Stimulated activated CD8-positive, alpha-beta memory T cell treated with anti-CD3 and anti-CD28 coated beads, Interleukin-15, amount 100 ng/mL, for 24 hours (primary cell): Measurements from ENCODE around the gene HOXA5.

Source experiments
- DNase-seq: peaks from one replicate; pipeline ENCODE4 v3.0.0-alpha.2; 2020; ENCODE audit warnings: low read depth

HOXA5 gene

GRCh38 chr7:27148031-27148755 lies 4.7 kb upstream of the HOXA5 start:
- DNase-seq: no peak

GRCh38 chr7:27147199-27148030 lies 3.9 kb upstream of the HOXA5 start, which contains the start of gene HOXA6:
Gene HOXA6 (minus strand): TSS chr7:27147774. CDS start chr7:27147749, 25 bp downstream.
- no peak for DNase-seq

GRCh38 chr7:27146491-27147198 lies 3.2 kb upstream of the HOXA5 start:
- no peak for DNase-seq

- DNase-seq: no peak
Observed at GRCh38 chr7:27145914-27146412, 2.5 kb upstream of the HOXA5 start.

- DNase-seq: no peak
Observed at GRCh38 chr7:27145165-27145913, 1.9 kb upstream of the HOXA5 start.

GRCh38 chr7:27144781-27145164 lies 1.3 kb upstream of the HOXA5 start:
- no peak for DNase-seq

GRCh38 chr7:27143950-27144780 lies 684 bp upstream of the HOXA5 start:
- DNase-seq: no peak

GRCh38 chr7:27142580-27143022 lies 880 bp downstream of the HOXA5 start:
- DNase-seq: no peak

GRCh38 chr7:27141923-27142579 lies 1.4 kb downstream of the HOXA5 start:
- no peak for DNase-seq

- no peak for DNase-seq
Observed at GRCh38 chr7:27141137-27141922, 2.2 kb downstream of the HOXA5 start.

- DNase-seq: no peak
Observed at GRCh38 chr7:27140126-27140857, 3.2 kb downstream of the HOXA5 start.

- DNase-seq: no peak
Observed at GRCh38 chr7:27139334-27140125, 4.0 kb downstream of the HOXA5 start.

GRCh38 chr7:27138985-27139333 lies 4.5 kb downstream of the HOXA5 start:
- no peak for DNase-seq

GRCh38 chr7:27138472-27138871 lies 5.0 kb downstream of the HOXA5 start:
- no peak for DNase-seq

- DNase-seq: no peak
Observed at GRCh38 chr7:27137640-27138315, 5.7 kb downstream of the HOXA5 start.

GRCh38 chr7:27134392-27134791 lies 9.1 kb downstream of the HOXA5 start:
- DNase-seq: no peak
